Fibroblast of skin of right quadriceps (primary cell): ENCODE data around the gene LOXL1.
"Not testable (repeated sequence)": the region's sequence is repeated elsewhere in the genome, so short reads cannot be mapped to it uniquely, and the experiment has no call there.

ENCODE experiments used
- DNase-seq: peaks from one replicate; pipeline ENCODE4 v3.0.0-alpha.2; 2013

LOXL1 gene

GRCh38 chr15:73955861-73956742 is 29.8 kb downstream of the LOXL1 start:
- DNase-seq: no peak

GRCh38 chr15:73956743-73957135 is 30.5 kb downstream of the LOXL1 start:
- DNase-seq: peak; percentile 80

DNA sequence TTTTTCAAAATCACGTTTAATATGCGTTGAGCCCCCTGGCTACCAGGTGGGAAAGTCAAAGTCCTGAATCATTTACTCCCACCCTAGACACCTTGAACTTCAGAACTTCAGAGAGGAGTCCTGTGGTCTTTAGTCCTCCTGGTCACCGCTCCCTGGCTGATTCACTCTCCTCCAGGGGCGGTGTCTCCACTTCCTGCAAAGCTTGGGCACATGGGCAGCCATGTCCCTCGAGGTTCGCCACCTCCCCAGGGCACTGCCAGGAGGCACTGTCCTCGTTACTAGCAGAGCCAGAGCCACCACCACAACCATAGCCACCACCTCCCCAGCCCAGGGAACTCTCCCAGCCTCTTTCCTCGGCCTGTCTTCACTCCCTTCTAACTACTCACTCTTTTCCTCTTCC is 31.0 kb downstream of the LOXL1 start:
- DNase-seq: no peak

DNA sequence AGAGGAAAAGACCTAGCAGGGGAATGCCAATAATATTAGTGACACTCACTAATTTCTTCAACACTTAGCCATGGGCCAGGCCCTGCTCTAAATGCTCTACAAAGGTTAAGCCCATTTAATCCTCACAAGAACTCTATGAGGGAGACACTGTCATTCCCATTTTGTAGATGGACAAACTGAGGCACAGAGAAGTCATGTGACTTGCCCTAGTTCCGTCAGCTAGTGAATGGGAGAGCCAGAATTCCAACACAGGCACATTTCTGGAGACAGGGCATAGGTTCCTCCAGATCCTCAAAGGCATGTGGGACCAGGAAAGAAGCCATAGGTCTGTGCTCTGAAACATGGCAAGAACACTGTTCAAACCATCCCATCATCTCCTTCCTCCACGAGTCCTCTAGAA is 31.5 kb downstream of the LOXL1 start:
- DNase-seq: no peak

- DNase-seq: no peak
These were observed 32.8 kb downstream of the LOXL1 start for GRCh38 chr15:73959012-73959581.

DNA sequence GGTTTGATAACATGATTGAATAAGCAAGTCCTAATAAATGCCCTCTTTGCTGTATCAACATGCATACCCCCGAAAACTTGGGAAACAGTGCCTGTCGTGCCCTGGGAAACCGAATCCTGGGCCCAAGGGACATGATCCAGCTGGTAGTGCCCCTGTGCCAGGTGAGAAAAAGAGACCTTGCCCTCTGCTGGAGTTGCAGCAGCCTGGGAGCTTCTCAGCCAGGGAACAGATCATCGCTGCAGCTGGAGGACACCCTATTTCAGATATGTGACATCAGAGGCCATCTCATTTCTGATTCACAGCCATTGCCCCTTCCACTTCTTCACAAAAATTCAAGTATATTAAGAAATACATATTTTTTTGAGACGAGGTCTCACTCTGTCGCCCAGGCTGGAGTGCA is 33.5 kb downstream of the LOXL1 start:
- no peak for DNase-seq

DNA sequence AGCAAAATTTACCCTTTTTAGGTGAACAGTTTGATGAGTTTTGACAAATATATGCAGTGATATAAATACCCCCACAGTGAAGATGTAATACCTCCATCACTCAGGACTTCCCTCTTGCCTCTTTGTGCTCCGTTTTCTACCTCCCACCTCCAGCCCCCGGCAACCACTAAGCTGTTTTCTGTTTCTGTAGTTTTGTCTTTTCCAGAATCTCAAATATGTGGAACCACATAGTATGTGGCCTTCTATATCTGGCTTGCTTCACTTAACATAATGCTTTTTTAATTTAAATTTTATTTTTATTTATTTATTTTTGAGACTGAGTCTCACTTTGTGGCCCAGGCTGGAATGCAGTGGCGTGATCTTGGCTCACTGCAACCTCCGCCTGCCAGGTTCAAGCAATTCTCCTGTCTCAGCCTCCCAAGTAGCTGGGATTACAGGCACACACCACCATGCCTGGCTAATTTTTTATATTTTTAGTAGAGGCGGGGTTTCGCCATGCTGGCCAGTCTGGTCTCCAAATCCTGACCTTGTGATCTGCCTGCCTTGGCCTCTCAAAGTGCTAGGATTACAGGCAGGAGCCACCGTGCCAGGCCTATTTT is 34.3 kb downstream of the LOXL1 start:
- DNase-seq: not testable (repeated sequence)

DNA sequence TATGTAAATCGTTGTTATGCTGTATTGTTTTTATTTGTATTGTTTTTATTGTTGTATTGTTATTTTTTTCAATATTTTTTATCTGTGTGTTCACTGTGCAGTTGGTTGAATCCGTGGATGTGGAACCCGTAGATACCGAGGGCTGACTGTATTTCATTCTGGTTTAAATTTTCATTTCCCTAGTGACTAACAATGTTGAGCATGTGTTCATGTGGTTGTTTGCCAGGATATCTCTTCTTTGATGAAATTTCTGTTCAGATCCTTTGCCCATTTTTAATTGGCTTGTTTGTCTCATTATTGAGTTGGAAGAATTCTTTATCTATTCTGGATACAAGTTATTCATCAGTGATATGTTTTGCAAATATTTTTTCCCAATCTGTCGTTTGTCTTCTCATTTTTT is 36.2 kb downstream of the LOXL1 start:
- DNase-seq: no peak

GRCh38 chr15:73964736-73965093 is 38.5 kb downstream of the LOXL1 start:
- peak; percentile 75 for DNase-seq

GRCh38 chr15:73965094-73965757 is 39.0 kb downstream of the LOXL1 start:
- DNase-seq: no peak

DNA sequence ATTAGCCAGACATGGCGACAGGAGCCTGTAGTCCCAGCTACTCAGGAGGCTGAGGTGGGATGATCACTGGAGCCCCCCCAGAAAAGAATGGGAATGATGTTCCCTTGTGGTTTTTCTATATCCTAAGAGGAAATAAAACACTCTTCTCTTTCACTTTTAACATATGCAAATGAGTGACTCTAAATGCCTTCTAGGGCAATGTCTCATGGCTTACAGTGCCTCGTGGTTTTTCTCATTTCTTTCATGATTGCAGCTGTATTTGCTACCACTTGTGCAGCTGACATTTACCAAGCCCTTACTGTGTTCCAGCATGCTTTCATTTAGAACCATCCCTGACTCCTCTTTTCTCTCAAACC is 39.5 kb downstream of the LOXL1 start:
- peak; percentile 59 for DNase-seq

- DNase-seq: no peak
These were observed 42.2 kb downstream of the LOXL1 start for GRCh38 chr15:73968461-73968860.

- DNase-seq: no peak
These were observed 43.0 kb downstream of the LOXL1 start for GRCh38 chr15:73969151-73969759.

DNA sequence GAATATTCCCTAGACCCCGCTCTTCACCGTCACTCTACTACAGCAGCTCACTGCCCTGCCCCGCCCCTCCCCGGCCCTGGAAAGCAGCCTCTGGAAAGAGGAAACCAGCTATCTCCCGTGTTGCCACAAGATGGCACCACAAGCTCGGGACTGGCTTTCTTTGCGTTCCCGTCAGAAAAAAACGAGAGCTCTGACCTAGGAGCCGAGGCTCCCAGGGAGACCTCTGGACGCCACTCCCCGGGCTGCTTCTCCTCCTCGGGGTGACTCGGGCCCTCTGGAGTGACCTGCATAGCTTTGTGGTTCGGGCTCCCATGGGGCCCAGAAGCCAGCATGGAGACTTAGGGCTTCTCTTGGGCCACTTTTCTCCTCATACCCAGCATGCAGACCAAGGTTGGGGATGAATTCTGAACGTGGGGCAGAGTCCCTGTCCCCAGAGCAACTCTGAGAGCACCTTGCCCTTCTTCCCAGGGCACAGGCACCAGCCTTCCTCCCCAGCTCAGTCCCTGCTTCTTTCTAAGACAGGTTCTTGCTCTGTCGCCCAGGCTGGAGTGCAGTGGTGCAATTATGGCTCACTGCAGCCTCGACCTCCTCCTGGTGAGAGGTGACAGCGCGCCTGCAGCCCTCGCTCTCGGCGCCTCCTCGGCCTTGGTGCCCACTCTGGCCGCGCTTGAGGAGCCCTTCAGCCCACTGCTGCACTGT is 46.9 kb downstream of the LOXL1 start:
- DNase-seq: peak; percentile 82

- DNase-seq: not testable (repeated sequence)
These were observed 47.5 kb downstream of the LOXL1 start for GRCh38 chr15:73973683-73974200.

- peak; percentile 70 for DNase-seq
These were observed 49.3 kb downstream of the LOXL1 start for GRCh38 chr15:73975440-73976125.

GRCh38 chr15:73978896-73979295 is 52.6 kb downstream of the LOXL1 start:
- no peak for DNase-seq

DNA sequence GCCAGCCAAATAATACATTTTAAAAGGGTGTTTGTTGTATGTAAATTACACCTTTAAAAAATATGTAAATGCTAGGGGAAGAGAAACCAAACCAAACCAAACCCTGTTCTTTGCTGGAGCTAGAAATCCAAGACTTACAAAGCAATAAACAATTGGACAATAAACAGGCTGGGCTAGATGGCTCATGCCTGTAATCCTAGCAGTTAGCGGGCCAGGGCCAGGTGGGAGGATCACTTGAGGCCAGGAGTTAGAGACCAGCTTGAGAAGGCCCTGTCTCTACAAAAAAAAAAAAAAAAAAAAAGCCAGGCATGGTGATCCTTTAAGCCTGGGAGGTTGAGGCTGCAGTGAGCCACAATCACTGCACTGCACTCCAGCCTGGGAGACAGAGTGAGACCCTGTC is 53.4 kb downstream of the LOXL1 start:
- DNase-seq: no peak

DNA sequence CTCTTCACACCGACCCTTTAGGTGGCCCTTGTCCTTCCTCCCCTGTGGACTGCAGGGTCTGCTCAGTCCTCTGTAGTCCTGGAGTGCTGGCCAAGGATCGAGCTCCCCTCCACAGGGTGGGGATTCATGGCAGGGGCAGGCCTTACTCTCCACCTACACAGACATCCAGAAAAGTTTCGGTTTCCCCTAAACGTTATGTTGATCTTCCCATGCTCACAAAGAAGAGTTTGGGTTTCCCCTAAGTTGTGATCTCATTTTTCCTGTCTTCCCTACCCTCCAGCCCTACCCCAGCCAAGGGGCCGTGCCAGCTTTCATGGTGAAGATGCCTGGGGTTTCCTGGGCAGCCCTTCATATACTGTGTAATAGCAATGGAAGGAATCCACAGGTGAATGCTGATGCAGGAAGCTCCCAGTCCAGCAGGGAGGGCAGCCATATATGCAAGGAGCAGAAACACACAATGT is 55.5 kb downstream of the LOXL1 start:
- DNase-seq: no peak

GRCh38 chr15:73982222-73982962 is 56.1 kb downstream of the LOXL1 start:
- DNase-seq: peak; percentile 98

DNA sequence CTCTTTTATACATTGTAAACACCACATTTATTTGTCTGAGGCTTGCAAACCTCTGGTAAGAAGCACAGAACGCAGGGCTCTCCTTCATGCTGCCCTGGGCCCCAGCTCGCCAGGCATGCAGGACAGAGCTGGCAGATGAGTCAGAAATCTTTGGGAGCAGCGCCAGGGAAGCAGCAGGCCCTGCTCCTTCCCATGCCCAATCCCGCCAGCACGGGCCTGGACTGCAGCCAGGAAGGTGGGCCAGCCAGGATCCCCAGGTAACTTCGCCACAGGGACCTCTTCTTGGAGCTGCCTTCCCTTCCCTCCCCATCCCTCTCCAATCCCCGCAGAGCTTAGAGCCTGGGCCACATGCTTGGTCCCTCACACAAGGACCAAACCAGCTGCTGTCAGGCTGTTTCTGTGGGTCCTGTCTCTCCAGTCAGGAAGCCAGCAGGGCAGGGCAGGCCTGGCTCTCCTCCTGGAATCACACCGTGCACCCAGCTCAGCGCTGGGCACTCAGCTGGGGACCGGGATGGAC is 57.0 kb downstream of the LOXL1 start:
- DNase-seq: peak; percentile 81
